Astrocyte (in vitro differentiated cells and primary cell): ENCODE data around the gene CLDN17. TPM values are rescaled to one million over a fixed set of nuclear protein-coding genes. Genes with fewer than 3 reads are reported as not detected.

Source experiments
- DNase-seq: peaks from one replicate; pipeline ENCODE4 v3.0.0-alpha.2; 2010; ENCODE audit warnings: low read depth
- FAIRE-seq: peaks from 2 replicates; lab custom pipeline; 2011; peaks lifted over from hg19 to GRCh38; lab: Jason Lieb, UNC
- H2AFZ ChIP-seq: 2 replicates; pipeline ENCODE4 v1.6.0; 2012; ENCODE audit warnings: low read depth, low read length, inconsistent platforms
- H3K27ac ChIP-seq: 2 replicates; pipeline ENCODE4 v1.5.1; 2011; ENCODE audit warnings: low read depth, low read length, inconsistent platforms
- H3K27me3 ChIP-seq: 2 replicates; pipeline ENCODE4 v1.6.0; 2011; ENCODE audit warnings: low read length, inconsistent platforms; ENCODE audit not compliant: insufficient read depth
- H3K36me3 ChIP-seq: 2 replicates; pipeline ENCODE4 v1.5.1; 2011; ENCODE audit warnings: low read length, inconsistent platforms; ENCODE audit not compliant: insufficient read depth
- H3K4me1 ChIP-seq: 2 replicates; pipeline ENCODE4 v1.5.1; 2011; ENCODE audit warnings: low read length, inconsistent platforms; ENCODE audit not compliant: insufficient read depth
- H3K4me2 ChIP-seq: 2 replicates; pipeline ENCODE4 v1.6.0; 2012; ENCODE audit warnings: low read length, inconsistent platforms
- H3K4me3 ChIP-seq: 2 replicates; pipeline ENCODE4 v1.5.1; 2011; ENCODE audit warnings: low read depth, mild to moderate bottlenecking, low read length, inconsistent platforms; ENCODE audit not compliant: insufficient read depth
- H3K79me2 ChIP-seq: 2 replicates; pipeline ENCODE4 v1.6.0; 2012; ENCODE audit warnings: mild to moderate bottlenecking, low read length, inconsistent platforms; ENCODE audit not compliant: insufficient read depth
- H3K9ac ChIP-seq: 2 replicates; pipeline ENCODE4 v1.6.0; 2012; ENCODE audit warnings: mild to moderate bottlenecking, low read length, inconsistent platforms
- H3K9me3 ChIP-seq: 2 replicates; pipeline ENCODE4 v1.5.1; 2012; ENCODE audit warnings: low read depth, mild to moderate bottlenecking, low read length, inconsistent platforms; ENCODE audit not compliant: insufficient read depth
- H4K20me1 ChIP-seq: 2 replicates; pipeline ENCODE4 v1.6.0; 2012; ENCODE audit warnings: low read length, inconsistent platforms; ENCODE audit not compliant: insufficient read depth
- H3K27ac Mint-ChIP-seq: one replicate; pipeline ENCODE4 v1.8.0; 2021; ENCODE audit warnings: mild to moderate bottlenecking, mixed read lengths; ENCODE audit not compliant: unreplicated experiment
- H3K27me3 Mint-ChIP-seq: one replicate; pipeline ENCODE4 v1.8.0; 2021; ENCODE audit warnings: low read depth, mixed read lengths; ENCODE audit not compliant: unreplicated experiment
- H3K36me3 Mint-ChIP-seq: one replicate; pipeline ENCODE4 v1.8.0; 2021; ENCODE audit warnings: low read depth, mixed read lengths; ENCODE audit not compliant: unreplicated experiment
- H3K4me1 Mint-ChIP-seq: one replicate; pipeline ENCODE4 v1.8.0; 2021; ENCODE audit warnings: low read depth, mixed read lengths; ENCODE audit not compliant: unreplicated experiment
- H3K4me3 Mint-ChIP-seq: one replicate; pipeline ENCODE4 v1.8.0; 2021; ENCODE audit warnings: mild to moderate bottlenecking, moderate library complexity, mixed read lengths; ENCODE audit not compliant: unreplicated experiment
- H3K9me3 Mint-ChIP-seq: one replicate; pipeline ENCODE4 v1.8.0; 2021; ENCODE audit warnings: mild to moderate bottlenecking, mixed read lengths; ENCODE audit not compliant: unreplicated experiment
- CTCF ChIP-seq: IDR thresholded peaks from 2 replicates; pipeline ENCODE4 v1.5.1; 2011; ENCODE audit warnings: low read depth, mild to moderate bottlenecking, inconsistent platforms, low read length, moderate library complexity; ENCODE audit not compliant: insufficient read depth
- EZH2 ChIP-seq: IDR thresholded peaks from 2 replicates; pipeline ENCODE4 v1.6.1; 2012; ENCODE audit warnings: mild to moderate bottlenecking, low read length, inconsistent platforms; ENCODE audit not compliant: insufficient read depth
- total RNA-seq: library from RNA; stranded (reverse); gene quantifications from 2 replicates; pipeline ENCODE4 v1.2.1, GENCODE V29; 2021

CLDN17 gene
- total RNA-seq, 1 donor from 2014 or later: not detected

GRCh38 chr21:30146558-30147282, 19.9 kb downstream of the CLDN17 start:
- Mint-ChIP-seq H3K27ac (no peak overlapping the region), H3K4me3 (no peak overlapping the region), H3K27me3 (no peaks in the 10 kb centered on the region), H3K4me1 (no peaks in the 10 kb centered on the region), H3K36me3 (no peaks in the 10 kb centered on the region), H3K9me3 (no peaks in the 10 kb centered on the region)
- no peaks in the 10 kb centered on the region for H4K20me1 ChIP-seq
- no peak overlapping the region for H3K27ac ChIP-seq
- H3K36me3 ChIP-seq: no peaks in the 10 kb centered on the region
- no peak for DNase-seq
- H3K4me2 ChIP-seq: no peak overlapping the region
- H3K79me2 ChIP-seq: no peaks in the 10 kb centered on the region
- H3K4me1 ChIP-seq: no peaks in the 10 kb centered on the region
- no peak overlapping the region for H3K9ac ChIP-seq
- FAIRE-seq: no peak
- H2AFZ ChIP-seq: no peak overlapping the region
- H3K4me3 ChIP-seq: no peak overlapping the region
- TF ChIP-seq EZH2: no peak
- TF ChIP-seq CTCF: no peak
- H3K27me3 ChIP-seq: no peaks in the 10 kb centered on the region
- H3K9me3 ChIP-seq: peaks cover 5% of the 10 kb centered on the region

- H3K27ac Mint-ChIP-seq: no peak overlapping the region
- no peak for DNase-seq
Measured at GRCh38 chr21:30138483-30138882, 28.1 kb downstream of the CLDN17 start.

More at GRCh38 chr21:30138483-30138882, 28.1 kb downstream of the CLDN17 start:
- no peaks in the 10 kb centered on the region for H3K9me3 ChIP-seq
- H3K9ac ChIP-seq: no peak overlapping the region
- Mint-ChIP-seq H3K4me1 (no peaks in the 10 kb centered on the region), H3K4me3 (no peak overlapping the region), H3K9me3 (no peaks in the 10 kb centered on the region), H3K36me3 (no peaks in the 10 kb centered on the region), H3K27me3 (no peaks in the 10 kb centered on the region)
- no peaks in the 10 kb centered on the region for H3K4me1 ChIP-seq
- no peak for FAIRE-seq
- H4K20me1 ChIP-seq: no peaks in the 10 kb centered on the region
- H3K4me3 ChIP-seq: no peak overlapping the region
- TF ChIP-seq CTCF (no peak), EZH2 (no peak)
- H3K27ac ChIP-seq: no peak overlapping the region
- H3K79me2 ChIP-seq: no peaks in the 10 kb centered on the region
- no peaks in the 10 kb centered on the region for H3K36me3 ChIP-seq
- no peaks in the 10 kb centered on the region for H3K27me3 ChIP-seq
- no peak overlapping the region for H2AFZ ChIP-seq
- H3K4me2 ChIP-seq: no peak overlapping the region
